Stimulated activated CD4-positive, alpha-beta T cell treated with anti-CD3 and anti-CD28 coated beads, Interleukin-12 subunit alpha, Interleukin-12 subunit beta, amount 100 ng/mL, for 24 hours (primary cell): ENCODE results near the gene CENPVL1.
"Not testable (repeated sequence)": the region's sequence is repeated elsewhere in the genome, so short reads cannot be mapped to it uniquely, and the experiment has no call there.

Experiments used
- DNase-seq, 2 experiments: peaks; one replicate each; pipeline ENCODE4 v3.0.0-alpha.2; 2020; ENCODE audit warnings: low read depth in 2 of 2

The CENPVL1 gene

DNA sequence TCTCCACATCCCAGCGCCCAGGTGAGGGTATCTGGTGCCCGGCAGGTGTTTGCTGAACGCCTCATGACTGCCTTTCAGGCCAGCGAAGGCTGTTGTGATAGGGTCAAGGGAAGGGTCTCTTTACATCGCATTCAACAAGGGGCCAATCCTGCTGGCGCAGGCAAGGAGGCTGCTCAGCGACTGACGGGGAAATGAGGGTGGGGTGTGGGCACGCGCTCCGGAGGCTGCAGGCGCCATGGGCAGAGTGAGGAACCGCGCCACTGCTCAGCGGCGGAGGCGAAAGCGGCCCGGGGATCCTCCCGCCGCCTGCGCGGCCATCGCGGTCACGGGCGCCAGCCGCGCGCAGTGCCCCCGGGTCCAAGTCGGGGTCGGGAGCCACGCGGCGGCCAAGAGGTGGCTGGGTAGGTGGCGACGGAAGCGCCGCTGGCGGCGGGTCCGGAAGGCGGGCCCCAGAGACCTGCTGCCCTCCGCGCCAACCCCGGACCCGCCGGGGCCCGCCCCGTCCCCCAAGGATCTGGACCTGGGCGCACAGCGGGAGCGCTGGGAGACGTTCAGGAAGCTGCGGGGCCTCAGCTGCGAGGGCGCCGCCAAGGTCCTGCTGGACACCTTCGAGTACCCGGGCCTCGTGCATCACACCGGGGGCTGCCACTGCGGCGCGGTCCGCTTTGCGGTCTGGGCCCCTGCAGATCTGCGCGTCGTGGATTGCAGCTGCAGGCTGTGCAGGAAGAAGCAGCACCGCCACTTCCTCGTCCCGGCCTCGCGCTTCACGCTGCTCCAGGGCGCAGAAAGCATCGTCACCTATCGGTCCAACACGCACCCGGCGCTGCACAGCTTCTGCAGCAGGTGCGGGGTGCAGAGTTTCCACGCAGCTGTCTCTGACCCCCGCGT is at the start of gene CENPVL1:
CENPVL1 (plus strand) TSS at position 236 of the 888 bp plus-strand sequence; CDS start at position 236, 0 bp downstream.
- not testable (repeated sequence) for DNase-seq

DNA sequence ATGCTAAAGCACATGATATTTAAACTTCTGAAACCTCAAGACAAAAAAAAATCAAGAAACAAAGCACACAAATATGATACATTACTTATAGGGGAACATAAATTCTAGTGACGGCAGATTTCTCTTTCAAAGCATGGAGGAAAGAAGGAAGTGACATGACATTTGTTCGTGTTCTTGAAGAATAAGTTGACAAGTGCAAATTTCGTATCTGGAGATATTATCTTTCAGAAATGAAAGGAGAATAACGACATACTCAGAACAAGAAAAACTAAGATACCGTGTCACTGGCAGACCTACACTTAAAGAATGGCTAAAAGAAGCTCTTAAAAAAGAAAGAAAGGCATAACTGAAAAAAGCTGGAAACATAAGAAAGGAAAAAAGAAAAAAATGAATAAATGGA is 44.3 kb upstream of the CENPVL1 start:
- no peak for DNase-seq

DNA sequence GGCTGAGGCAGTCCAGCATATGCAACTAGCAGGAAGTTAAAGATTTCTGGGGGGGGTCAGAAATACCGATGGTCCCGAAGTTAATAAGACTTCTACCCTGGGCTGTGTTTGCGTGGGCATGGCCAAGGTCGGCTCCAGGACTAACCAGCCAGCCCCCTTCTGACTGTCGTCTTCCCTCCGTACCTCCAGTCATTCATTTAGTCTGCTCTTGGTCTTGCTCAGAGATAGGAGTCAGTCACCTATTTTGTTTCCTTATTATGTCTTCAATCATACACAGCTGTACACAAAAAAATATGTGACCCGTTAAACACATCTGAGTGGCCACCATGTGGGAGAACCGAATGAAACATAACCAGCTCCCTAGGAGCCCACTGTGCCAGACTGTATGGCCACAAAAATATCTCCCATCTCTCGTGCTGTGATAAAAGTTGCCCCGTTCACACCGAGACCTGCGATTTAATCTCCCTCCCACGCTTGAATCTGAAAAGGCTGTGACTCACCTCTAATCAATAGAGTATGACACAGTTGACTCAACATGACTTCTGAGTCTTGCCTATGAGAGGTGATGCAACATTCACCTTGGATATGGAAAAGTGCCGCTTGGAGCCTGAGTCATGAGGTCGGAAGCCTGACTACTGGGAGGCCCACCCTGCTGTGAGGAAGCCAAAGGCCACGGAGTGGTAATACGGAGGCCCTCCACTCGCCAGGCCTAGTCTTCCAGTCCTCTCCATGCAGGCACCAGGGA is 30.5 kb upstream of the CENPVL1 start:
- not testable (repeated sequence) for DNase-seq

DNA sequence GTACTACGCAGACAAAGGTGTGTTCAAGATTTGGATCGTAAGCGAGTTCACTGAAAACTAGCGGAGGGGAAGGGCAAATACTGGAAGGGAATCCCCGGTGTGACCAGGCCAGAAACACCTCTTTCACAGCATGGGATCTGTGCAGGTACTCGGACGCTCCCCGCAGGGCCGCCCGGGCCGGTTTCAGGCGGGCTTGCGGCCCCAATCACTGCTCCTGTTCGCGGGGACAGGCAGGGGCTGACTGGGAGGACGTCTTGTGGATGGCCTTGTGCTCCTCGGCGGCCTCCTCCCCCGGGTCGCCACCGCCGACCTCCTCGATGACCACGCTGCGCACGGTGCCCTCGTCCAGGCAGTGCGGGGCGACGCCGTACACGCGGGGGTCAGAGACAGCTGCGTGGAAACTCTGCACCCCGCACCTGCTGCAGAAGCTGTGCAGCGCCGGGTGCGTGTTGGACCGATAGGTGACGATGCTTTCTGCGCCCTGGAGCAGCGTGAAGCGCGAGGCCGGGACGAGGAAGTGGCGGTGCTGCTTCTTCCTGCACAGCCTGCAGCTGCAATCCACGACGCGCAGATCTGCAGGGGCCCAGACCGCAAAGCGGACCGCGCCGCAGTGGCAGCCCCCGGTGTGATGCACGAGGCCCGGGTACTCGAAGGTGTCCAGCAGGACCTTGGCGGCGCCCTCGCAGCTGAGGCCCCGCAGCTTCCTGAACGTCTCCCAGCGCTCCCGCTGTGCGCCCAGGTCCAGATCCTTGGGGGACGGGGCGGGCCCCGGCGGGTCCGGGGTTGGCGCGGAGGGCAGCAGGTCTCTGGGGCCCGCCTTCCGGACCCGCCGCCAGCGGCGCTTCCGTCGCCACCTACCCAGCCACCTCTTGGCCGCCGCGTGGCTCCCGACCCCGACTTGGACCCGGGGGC is 28.2 kb upstream of the CENPVL1 start:
- not testable (repeated sequence) for DNase-seq

DNA sequence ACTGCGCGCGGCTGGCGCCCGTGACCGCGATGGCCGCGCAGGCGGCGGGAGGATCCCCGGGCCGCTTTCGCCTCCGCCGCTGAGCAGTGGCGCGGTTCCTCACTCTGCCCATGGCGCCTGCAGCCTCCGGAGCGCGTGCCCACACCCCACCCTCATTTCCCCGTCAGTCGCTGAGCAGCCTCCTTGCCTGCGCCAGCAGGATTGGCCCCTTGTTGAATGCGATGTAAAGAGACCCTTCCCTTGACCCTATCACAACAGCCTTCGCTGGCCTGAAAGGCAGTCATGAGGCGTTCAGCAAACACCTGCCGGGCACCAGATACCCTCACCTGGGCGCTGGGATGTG is 27.6 kb upstream of the CENPVL1 start, which contains the start of gene CENPVL2:
CENPVL2 (minus strand) TSS at position 112 of the 343 bp plus-strand sequence; CDS start at position 112, 0 bp downstream.
- DNase-seq: not testable (repeated sequence)

DNA sequence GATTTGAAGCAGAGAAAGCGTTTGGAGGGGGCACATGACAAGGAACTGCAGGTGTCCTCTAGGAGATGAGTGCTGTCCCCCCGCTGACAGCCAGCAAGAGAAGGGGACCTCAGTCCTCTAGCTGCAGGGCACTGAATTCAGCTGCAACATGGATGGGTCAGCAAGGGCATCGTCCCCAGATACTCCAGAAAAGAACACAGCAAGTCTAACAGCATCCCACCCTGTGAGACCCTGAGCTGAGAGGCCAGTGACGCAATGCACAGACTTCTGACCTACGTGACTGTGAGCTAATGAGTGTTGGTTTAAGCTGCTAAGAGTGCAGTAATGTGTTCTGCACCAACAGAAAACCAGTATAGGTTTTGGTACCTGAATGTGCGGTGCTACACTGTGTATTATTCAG is 16.1 kb upstream of the CENPVL1 start:
- no peak for DNase-seq

DNA sequence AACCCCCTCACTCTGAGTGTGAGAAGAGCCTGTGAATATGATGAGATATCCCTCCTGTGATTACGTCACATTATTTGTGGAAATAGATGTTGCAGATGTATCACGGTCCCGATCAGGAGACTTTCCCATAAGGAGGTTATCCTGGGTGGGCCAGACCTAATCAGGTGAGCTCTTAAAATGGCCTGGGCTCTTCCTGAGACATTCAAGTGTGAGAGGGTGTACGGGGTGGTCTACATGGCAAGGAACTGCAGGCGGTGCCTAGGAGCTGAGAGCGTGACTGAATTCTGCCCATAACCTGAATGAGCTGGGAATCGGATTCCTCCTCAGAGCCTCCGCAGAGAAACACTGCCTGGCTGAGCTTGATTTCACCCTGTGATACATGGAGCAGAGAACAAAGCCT is 12.9 kb upstream of the CENPVL1 start:
- DNase-seq: no peak

DNA sequence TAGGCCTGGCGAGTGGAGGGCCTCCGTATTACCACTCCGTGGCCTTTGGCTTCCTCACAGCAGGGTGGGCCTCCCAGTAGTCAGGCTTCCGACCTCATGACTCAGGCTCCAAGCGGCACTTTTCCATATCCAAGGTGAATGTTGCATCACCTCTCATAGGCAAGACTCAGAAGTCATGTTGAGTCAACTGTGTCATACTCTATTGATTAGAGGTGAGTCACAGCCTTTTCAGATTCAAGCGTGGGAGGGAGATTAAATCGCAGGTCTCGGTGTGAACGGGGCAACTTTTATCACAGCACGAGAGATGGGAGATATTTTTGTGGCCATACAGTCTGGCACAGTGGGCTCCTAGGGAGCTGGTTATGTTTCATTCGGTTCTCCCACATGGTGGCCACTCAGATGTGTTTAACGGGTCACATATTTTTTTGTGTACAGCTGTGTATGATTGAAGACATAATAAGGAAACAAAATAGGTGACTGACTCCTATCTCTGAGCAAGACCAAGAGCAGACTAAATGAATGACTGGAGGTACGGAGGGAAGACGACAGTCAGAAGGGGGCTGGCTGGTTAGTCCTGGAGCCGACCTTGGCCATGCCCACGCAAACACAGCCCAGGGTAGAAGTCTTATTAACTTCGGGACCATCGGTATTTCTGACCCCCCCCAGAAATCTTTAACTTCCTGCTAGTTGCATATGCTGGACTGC is 2.8 kb downstream of the CENPVL1 start:
- not testable (repeated sequence) for DNase-seq

DNA sequence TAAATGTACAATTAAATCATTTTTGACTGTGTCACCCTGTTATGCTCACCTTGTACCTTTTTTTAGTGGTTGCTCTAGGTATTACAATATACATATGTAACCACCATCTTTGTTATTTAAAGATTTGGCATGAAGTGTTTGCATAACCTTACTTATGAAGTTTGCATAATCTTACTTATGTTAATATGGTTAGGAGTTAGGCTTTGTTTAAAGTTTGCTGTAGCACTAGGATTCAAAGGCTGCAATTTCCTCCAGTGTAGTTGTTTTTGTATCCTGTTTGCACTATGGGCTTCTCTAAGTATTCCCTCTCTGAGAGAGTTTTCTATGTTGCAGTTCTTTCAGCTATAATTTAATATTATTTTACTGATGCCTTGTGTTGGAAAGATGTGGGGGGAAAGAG is 17.9 kb downstream of the CENPVL1 start:
- no peak for DNase-seq

DNA sequence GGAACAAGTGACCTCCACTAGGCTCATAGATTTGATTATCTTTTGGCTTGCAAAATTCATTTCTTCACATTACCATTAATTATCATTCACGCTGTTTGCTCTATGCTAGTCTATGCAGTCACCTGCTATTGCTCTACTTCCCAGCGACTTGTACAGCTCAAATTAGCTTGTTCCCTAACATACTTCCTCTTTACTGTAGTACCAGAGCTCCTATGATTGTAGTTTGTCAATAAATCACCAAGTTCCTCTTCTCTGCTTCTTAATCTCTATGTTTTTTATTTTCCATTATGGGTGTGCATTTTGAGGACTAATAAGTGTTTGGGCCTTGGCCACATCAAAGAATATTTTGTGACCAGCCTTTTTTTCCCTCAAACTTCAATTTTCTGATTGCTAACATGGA is 26.8 kb downstream of the CENPVL1 start:
- no peak for DNase-seq

DNA sequence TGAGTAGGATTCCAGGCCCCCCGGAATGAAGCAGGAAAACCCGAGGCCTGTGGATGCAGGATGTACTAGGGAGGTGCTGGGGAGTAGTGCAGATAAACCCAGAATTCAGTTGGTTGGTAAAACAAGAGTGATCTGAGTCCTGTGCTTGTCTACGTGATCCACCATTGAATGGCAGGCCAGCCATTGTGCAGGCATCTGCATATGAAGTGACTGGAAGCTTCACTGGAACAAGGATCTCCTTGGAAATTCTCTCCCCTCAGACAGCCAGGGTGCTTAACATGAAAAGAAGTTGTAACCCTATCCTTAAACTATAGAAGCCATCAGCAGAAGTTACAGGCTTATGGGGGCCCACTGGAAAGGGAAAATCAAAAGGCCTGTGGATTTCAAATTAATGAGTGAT is 32.3 kb downstream of the CENPVL1 start:
- DNase-seq: no peak

DNA sequence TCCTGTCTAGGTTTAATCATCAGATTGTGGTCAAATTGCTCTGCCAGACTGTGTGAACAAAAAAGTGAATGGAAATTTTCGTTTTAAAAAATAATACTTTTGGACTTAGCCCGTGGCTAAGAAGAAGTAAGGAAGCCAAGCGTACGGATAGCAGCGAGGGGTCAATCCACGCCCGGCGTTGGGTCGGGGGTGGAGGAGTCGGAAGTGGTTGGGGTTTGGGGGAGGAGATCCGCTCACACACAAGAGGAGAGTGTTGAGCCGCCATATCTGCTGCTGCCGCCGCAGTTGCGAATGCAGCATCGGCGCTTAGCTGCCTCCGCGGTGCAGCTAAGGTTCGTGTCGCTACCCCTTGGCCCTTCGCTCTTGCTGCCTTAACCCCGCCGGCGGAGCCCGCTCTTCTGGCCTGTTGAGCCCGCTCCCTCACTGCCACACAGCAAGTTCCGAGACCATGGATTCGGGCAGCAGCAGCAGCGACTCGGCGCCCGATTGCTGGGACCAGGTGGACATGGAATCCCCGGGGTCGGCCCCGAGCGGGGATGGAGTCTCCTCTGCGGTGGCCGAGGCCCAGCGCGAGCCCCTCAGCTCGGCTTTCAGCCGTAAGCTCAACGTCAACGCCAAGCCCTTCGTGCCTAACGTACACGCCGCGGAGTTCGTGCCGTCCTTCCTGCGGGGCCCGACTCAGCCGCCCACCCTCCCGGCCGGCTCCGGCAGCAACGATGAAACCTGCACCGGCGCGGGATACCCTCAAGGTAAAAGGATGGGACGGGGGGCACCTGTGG is 33.1 kb downstream of the CENPVL1 start, which contains the start of gene GSPT2:
GSPT2 (plus strand) TSS at position 264 of the 779 bp plus-strand sequence; CDS start at position 449, 185 bp downstream.
- peak; percentile 32 to 48 for DNase-seq

DNA sequence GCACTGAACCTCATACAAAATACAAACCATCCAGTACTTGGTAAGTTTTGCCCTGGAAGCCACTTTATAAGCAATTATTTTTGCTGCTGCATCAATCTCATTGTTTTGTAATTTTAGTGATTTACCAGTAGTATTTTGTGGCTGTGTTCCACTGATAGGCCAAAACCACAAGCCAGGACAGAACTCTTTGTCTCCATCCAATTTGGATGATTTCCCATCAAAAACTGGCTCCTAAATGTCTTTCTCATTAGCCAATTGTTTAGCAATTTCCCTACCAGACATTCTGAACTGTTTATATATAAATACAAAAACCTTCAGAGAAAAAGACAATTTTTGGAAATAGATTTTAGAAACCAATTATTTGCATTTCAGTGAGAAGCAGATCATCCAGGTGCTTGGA is 37.4 kb downstream of the CENPVL1 start:
- DNase-seq: no peak

DNA sequence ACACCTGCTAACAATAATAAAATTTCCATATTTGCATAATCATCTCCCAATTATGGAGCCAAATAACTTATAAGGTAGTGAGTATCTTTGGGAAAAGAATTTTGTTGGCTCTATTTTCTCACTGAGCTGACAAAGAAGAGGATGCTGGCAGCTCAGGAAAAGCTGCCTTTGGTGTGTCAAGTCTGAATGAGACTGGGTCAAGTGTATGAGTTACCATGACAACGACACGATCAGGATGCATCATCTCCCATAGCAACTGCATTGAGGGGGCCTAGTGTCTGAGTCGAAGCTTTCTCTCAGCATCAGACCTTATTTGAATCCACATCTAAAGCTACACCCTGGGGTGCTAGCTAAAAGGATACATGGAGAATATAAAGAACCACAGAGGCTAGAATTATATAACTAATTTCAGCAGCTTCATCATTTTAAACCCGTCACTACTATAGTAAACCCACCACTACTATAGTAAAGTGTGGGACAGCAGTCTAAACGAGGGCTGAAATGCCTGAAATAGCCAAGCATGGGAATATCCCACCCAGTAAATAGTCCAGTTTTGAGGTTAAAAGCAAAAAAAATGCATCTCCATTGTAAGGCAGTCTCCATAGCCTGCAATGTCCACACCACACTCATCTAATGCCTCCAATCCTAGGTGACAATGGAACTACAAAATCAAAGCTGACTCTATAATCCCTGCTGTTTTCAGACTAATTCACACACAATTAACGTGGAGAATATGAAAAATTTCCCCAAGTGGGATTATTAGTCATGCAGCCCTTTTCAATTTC is 48.9 kb downstream of the CENPVL1 start:
- DNase-seq: no peak

DNA sequence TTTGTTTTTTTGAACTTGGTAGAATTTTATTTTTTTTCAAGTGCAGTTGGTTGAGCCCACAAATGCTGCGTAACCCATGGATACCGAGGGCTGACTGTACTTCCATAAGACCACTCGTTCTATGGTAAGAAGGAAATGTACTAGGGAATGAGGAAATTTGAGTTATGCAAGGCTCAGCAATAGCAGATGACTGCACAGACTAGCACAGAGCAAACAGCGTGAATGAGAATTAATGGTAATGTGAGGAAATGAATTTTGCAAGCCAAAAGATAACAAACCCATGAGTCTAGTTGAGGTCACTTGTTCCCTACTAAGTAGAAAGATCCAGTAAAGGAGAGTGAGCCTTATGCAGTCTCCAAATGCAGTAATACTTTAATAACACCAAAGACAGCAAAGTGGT is 50.3 kb downstream of the CENPVL1 start:
- no peak for DNase-seq
